Measurements from ENCODE around the gene PHF23.

PHF23 gene

GRCh38 chr17:7239091-7240027, at the start of gene PHF23:
Gene PHF23, minus strand, starts transcription at chr17:7239457. Its CDS starts 178 bp downstream, at chr17:7239279.
- peak; percentile 99 to 100 (median 100) for DNase-seq

DNA sequence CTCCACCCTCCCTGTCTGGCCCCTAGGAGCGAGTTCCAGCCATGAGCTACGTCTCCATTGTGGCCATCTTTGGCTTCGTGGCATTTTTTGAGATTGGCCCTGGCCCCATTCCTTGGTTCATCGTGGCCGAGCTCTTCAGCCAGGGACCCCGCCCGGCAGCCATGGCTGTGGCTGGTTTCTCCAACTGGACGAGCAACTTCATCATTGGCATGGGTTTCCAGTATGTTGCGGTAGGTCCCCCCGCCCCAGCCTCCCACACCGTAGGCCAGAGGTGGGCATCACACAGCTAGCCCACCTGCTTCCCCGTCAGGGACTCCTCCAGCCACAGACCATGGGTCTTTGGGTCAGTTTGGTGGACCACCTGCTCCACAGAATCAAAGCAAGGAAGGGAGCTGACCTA, 46.4 kb upstream of the PHF23 start:
- DNase-seq = no peak

GRCh38 chr17:7284911-7285310, 45.7 kb upstream of the PHF23 start:
- DNase-seq = no peak

DNA sequence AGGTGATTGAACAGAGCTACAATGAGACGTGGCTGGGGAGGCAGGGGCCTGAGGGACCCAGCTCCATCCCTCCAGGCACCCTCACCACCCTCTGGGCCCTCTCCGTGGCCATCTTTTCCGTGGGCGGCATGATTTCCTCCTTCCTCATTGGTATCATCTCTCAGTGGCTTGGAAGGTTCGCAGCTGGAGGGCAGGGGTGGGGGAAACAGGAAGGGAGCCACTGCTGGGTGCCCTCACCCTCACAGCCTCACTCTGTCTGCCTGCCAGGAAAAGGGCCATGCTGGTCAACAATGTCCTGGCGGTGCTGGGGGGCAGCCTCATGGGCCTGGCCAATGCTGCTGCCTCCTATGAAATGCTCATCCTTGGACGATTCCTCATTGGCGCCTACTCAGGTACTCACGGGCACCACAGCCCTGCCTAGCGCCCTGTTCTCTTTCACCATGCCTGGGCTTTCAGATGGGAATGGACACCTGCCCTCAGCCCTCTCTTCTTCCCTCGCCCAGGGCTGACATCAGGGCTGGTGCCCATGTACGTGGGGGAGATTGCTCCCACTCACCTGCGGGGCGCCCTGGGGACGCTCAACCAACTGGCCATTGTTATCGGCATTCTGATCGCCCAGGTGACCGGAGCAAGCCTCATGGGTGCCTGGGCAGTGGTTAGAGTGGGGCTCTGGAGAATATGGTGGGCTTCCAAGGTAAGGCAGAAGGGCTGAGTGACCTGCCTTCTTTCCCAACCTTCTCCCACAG, 44.4 kb upstream of the PHF23 start:
- DNase-seq = peak; percentile 43 to 52 (median 48)

- peak in 2 of 3 donors; percentile 44 to 46 for DNase-seq
Observed at GRCh38 chr17:7282752-7283321, 43.6 kb upstream of the PHF23 start.

- DNase-seq = no peak
Observed at GRCh38 chr17:7281953-7282751, 42.9 kb upstream of the PHF23 start.

DNA sequence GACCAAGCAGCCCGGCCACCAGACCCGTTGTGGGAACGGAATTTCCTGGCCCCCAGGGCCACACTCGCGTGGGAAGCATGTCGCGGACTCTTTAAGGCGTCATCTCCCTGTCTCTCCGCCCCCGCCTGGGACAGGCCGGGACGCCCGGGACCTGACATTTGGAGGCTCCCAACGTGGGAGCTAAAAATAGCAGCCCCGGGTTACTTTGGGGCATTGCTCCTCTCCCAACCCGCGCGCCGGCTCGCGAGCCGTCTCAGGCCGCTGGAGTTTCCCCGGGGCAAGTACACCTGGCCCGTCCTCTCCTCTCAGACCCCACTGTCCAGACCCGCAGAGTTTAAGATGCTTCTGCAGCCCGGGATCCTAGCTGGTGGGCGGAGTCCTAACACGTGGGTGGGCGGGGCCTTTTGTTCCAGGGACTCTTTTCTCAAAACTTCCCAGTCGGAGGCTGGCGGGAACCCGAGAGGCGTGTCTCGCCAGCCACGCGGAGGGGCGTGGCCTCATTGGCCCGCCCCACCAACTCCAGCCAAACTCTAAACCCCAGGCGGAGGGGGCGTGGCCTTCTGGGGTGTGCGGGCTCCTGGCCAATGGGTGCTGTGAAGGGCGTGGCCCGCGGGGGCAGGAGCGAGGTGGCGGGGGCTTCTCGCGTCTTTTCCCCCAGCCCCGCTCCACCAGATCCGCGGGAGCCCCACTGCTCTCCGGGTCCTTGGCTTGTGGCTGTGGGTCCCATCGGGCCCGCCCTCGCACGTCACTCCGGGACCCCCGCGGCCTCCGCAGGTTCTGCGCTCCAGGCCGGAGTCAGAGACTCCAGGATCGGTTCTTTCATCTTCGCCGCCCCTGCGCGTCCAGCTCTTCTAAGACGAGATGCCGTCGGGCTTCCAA, 42.1 kb upstream of the PHF23 start, which contains the start of gene SLC2A4:
Gene SLC2A4 (plus strand): TSS at position 645 of the 879 bp plus-strand sequence. CDS start 217 bp downstream, at position 862.
- peak; percentile 98 to 100 (median 99) for DNase-seq

DNA sequence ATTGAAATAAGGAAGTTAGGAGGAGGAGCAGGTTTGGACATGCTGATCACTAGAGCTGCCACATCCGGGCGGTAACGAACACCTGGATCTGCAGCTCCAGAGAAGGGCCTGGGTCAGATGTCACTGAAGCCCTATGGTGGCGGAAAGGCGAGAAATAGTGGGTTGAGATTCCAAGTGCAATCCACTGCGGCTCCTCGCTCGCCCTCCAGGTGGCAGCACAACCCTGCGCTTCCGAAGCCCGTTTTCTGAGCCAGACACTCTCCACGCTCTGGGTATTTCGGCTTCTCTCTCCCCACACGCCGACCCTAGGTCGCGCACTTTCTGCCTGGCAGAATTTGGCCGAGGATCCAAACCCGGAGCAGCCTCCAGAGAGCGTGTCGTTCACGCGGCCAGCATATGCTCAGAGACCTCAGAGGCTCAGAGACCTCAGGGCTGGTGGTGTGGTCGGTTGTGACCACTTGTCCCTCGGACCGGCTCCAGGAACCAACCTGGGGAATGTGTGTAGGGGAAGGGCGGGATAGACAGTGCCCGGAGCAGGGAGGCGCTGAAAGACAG, 41.3 kb upstream of the PHF23 start:
- DNase-seq = peak; percentile 87 to 89 (median 88)

DNA sequence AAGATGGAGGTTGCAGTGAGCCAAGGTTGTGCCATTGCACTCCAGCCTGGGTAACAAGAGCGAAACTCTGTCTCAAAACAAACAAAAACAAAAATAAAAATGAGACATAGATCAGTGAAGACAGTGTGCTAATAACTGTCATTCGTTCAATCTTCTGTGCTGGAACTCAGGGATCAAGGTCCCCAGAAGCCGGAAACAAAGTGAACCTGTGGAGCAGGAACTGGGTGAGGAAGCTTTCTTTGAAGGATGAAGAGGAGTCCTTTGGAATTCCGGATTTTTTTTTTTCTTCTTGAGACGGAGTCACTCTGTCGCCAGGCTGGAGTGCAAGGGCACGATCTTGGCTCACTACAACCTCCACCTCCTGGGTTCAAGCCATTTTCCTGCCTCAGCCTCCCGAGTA, 40.2 kb upstream of the PHF23 start:
- no peak for DNase-seq

DNA sequence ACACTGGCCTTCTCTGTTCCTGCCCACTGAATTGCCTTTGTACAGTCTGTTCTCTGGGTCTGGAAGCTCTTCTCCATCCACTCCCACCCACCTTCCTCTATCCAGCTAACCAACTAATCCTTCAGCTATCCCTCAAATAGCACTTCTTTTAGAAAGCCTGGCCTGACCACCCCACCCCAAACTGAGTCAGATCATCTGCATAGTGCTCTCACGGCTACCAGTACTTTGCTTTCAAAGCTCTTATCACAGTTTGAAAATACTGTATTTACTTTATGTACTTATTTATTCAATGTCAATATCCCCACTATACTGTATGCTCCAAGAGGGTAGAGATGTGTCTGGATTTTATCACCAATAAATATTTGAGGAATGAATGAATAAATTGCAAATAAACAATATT, 27.5 kb upstream of the PHF23 start:
- DNase-seq = no peak

DNA sequence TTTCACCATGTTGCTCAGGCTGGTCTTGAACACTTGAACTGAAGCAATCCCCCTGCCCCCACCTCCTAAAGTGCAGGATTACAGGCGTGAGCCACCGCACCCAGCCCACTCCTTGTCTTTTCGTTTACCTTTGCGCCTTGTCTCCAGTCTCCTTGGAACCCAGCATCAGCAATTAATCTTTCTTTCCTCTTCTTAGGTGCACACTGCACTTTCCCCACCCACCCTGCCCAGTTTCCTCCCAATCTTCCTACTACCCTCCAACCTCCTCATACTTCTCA, 24.5 kb upstream of the PHF23 start:
- no peak for DNase-seq

DNA sequence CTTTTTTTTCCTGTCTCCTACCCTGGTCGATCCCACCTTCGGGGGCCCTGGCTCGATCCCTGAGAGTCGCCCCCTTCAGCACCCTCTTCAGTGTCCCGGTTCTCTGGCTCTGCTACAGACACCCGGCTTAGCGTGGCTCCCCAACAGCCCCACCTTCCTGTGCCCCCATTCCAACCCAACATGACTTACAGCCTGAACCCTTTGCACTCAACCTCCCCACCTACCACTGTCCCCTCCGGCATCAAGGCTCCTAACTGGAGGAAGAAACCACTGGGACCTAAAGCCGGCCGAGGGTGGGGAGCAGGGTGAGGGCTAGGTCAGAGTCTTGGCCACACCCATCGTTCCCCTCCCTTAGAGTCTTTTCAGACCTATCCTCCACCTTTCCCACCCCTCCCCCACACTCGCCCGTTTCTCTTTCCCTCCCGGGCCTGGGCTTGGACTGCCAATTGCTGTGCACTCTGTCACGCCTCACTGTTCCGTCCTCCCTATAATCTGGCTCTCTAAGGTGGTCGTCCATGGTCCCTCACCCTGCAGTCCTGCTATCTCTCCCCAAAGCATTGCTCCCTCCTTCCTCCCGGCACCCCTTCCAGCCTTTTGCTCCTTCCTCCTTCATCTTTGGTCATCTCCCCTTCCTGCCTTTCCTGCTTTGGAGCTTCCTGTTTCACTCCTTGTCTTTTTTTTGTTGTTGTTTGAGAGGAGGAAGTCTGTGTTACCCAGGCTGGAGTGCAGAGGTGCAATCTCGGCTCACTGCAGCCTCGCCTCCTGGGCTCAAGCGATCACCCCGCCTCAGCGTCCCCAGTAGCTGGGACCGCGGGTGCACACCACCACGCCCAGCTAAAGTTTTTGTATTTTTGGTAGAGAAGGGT, 23.9 kb upstream of the PHF23 start:
- DNase-seq = peak; percentile 31 to 42 (median 32)

DNA sequence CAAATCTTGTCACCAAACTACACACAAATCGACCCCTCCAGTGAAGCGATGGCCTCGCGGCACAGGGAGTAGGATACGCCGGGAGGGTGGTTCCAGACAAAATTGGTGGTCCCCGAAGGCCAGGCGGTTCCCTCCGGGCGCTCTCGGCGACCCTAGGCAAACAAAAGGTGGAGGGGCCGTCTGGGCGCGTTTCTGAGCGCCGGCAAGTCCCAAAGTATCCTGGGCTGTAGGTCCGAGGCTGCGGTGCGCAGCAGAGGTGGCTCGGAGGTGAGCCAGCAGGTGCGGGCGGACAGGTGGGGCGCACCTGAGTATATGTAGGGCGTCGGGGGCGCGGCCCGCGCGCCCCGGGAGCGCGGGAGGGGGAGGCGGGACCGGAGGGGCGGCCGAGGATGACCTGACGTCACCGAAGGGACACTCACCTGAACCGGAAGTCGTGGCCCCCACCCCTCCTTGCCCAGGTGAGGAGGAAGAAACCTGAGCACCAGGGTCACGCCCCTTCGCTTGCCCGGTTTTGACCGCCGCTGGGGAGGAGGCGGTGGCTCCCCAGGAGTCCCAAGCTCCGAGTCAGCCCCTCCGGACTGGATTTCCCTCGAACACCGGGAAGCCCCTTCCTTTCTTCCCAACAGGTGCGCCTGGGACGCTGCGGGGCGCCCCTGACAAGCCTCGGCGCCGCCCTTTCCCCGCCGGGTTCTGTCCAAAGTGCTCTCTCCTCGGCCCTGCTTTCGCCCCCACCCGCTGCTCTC, 23.1 kb upstream of the PHF23 start, which contains the start of gene CLDN7:
Gene CLDN7 (minus strand): TSS at position 287 of the 743 bp plus-strand sequence. CDS start 435 bp downstream, outside the sequence.
- no peak for DNase-seq

GRCh38 chr17:7261379-7262191, 22.3 kb upstream of the PHF23 start:
- peak in 2 of 3 donors; percentile 16 to 38 for DNase-seq

GRCh38 chr17:7260651-7261378, 21.6 kb upstream of the PHF23 start:
- DNase-seq = peak in 1 of 3 donors; percentile 39

DNA sequence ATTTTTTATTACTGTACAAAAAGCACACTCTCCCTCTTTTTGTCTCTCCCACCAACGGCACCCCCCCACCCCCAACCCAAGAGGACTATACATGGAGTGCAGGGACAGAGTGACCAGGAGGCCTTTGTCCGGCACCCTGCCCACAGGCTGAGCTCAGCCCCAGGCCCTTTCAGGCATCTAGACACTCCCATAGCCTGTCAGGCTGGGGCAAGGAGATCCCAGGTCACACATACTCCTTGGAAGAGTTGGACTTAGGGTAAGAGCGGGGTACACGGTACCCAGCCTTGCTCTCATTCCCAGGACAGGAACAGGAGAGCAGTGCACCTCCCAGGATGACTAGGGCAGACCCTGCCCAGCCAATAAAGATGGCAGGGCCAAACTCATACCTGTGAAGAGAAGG, 20.9 kb upstream of the PHF23 start:
- no peak for DNase-seq

DNA sequence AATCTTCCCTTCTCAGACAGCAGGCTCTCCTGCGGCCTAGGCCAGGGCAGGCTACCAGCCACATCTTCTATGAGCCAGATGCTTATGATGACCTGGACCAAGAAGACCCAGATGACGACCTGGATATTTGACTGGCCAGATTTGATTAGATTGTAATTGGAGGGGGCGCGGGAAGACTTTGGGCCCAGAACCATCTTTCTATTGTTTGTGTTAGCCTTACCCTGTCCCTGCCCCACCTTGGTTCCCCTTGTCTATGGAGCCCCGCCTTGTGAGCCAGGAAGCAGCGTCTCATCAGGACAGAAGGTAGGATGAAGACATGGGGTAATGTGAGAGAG, 20.3 kb upstream of the PHF23 start:
- DNase-seq = no peak

Data from suppressor macrophage treated with lipopolysaccharide for 1 hour (primary cell).